SK-N-SH treated with all-trans-retinoic acid at 6 μM for 48 hours (cell line): Measurements from ENCODE around the gene KCNK3.

Source experiments
- BACH2 ChIP-seq: fragments of 250-450 bp; sonication (Bioruptor Pico); IDR thresholded peaks from 2 replicates; pipeline ENCODE4 v1.9.0; 2021; ENCODE audit warnings: mild to moderate bottlenecking, borderline replicate concordance
- OSR1 ChIP-seq: fragments of 250-450 bp; sonication (Bioruptor Pico); IDR thresholded peaks from 2 replicates; pipeline ENCODE4 v1.8.0; 2022; ENCODE audit warnings: moderate library complexity, mild to moderate bottlenecking, inconsistent platforms
- RARB ChIP-seq: fragments of 250-450 bp; sonication (Bioruptor Pico); IDR thresholded peaks from 2 replicates; pipeline ENCODE4 v1.8.0; 2021; ENCODE audit warnings: mild to moderate bottlenecking, moderate library complexity
- ZFP3 ChIP-seq: fragments of 250-450 bp; sonication (Bioruptor Pico); IDR thresholded peaks from 2 replicates; pipeline ENCODE4 v1.5.0; 2020; ENCODE audit warnings: mild to moderate bottlenecking, moderate library complexity

DNA sequence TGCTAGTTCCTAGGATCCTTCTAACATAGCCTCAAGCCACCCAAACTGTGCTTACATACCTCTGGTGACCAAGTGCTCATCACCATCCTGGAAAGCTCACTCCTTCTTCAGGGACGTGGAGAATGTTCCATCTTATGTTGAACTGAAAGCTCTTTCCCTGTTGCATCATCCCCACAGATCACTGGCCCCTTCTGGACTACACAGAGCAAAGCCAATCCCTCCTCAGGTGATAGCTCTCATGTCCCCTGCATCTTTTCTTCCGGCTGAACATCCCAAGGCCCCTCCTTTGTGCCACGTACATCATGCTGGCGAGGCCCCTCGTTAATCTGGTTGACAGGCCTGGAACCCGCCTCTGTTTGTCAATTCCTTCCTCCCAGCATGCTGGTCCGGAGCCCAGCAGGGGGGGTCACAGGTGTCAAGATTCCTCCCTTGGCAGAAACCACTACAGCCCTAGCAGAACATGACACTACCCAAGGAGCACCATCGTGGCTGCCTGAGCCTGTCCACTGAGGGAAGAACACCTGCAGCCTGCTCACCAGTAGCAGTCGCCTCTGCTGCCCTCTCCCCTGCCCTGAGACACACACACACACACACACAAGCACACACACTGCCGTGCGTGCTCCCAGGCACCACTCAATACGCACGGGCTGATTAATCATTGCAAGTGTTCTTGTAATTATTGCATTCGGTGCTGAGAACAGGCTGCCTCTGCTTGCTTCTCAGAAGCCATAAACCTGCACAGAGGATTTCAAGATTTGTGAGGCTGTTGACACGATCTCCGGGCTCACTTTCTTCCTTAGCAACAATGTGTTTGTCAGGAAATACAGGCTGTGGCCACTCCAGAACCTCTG, 6.3 kb upstream of the KCNK3 start:
- TF ChIP-seq OSR1 (CRISPR knock-in tag): no peak
- no peak for TF ChIP-seq BACH2 (CRISPR knock-in tag)
- TF ChIP-seq RARB: no peak
- TF ChIP-seq ZFP3 (CRISPR knock-in tag): no peak
